PC-9 (cell line): Measurements from ENCODE around the gene MRPL58. TPM values are rescaled to one million over a fixed set of nuclear protein-coding genes. Genes with fewer than 3 reads are reported as not detected.
"Not testable (repeated sequence)": the region's sequence is repeated elsewhere in the genome, so short reads cannot be mapped to it uniquely, and the experiment has no call there.

Experiments
- BruUV-seq: library from RNA; stranded (reverse); fragments of 400-500 nt; replicated peaks from 2 replicates; lab custom pipeline; 2021; lab: Mats Ljungman, UMichigan
- CTCF ChIA-PET: fragments of 300-600 bp; sonication (Branson Sonifier 250); formaldehyde crosslinking; loops from one replicate; lab custom pipeline; 2022; ENCODE audit warnings: antibody characterized with exemption; lab: Charles Lee
- POLR2A ChIA-PET: fragments of 300-600 bp; sonication (Branson Sonifier 250); formaldehyde crosslinking; loops from one replicate; lab custom pipeline; 2022; ENCODE audit warnings: antibody characterized with exemption; ENCODE audit not compliant: unreplicated experiment; lab: Charles Lee
- DNase-seq, 2 experiments: peaks; one replicate each; pipeline versions ENCODE4 v3.0.0 to v3.0.0-alpha.2; 2015 to 2022; ENCODE audit warnings: mixed read lengths in 1 of 2
- H2AFZ ChIP-seq: fragments of 200-600 bp; sonication (generic); 2 replicates; pipeline ENCODE4 v1.8.1; 2017; ENCODE audit warnings: antibody characterized with exemption
- H3F3A ChIP-seq: fragments of 200-600 bp; sonication (generic); 2 replicates; pipeline ENCODE4 v1.8.1; 2017; ENCODE audit warnings: antibody characterized with exemption, mild to moderate bottlenecking, low read depth; ENCODE audit not compliant: insufficient read depth
- H3K27ac ChIP-seq: fragments of 200-600 bp; sonication (generic); 2 replicates; pipeline ENCODE4 v1.6.1; 2016; ENCODE audit warnings: mixed run types
- H3K27me3 ChIP-seq: fragments of 200-600 bp; sonication (generic); 2 replicates; pipeline ENCODE4 v1.6.1; 2016; ENCODE audit warnings: low read depth, mixed run types; ENCODE audit not compliant: insufficient read depth
- H3K36me3 ChIP-seq: fragments of 200-600 bp; sonication (generic); 2 replicates; pipeline ENCODE4 v1.6.1; 2016; ENCODE audit warnings: low read depth, mixed run types
- H3K4me1 ChIP-seq: fragments of 200-600 bp; sonication (generic); replicated peaks from 2 replicates; pipeline ENCODE4 v1.6.1; 2016; ENCODE audit warnings: mixed run types; ENCODE audit not compliant: insufficient read depth
- H3K4me2 ChIP-seq: fragments of 200-600 bp; sonication (generic); 2 replicates; pipeline ENCODE4 v1.6.1; 2017; ENCODE audit warnings: mixed run types
- H3K4me3 ChIP-seq: fragments of 200-600 bp; sonication (generic); 2 replicates; pipeline ENCODE4 v1.6.1; 2016; ENCODE audit warnings: mixed run types
- H3K79me2 ChIP-seq: fragments of 200-600 bp; sonication (generic); 2 replicates; pipeline ENCODE4 v1.6.1; 2017; ENCODE audit warnings: low read depth, mixed run types
- H3K9me2 ChIP-seq: fragments of 200-600 bp; sonication (generic); 2 replicates; pipeline ENCODE4 v1.8.1; 2017; ENCODE audit warnings: mild to moderate bottlenecking; ENCODE audit not compliant: insufficient read depth
- H3K9me3 ChIP-seq: fragments of 200-600 bp; sonication (generic); 2 replicates; pipeline ENCODE4 v1.8.1; 2016; ENCODE audit warnings: low read depth; ENCODE audit not compliant: insufficient read depth
- H4K20me1 ChIP-seq: fragments of 200-600 bp; sonication (generic); 2 replicates; pipeline ENCODE4 v1.8.1; 2017; ENCODE audit not compliant: insufficient read depth
- CTCF ChIP-seq: fragments of 200-600 bp; sonication (generic); conservative IDR thresholded peaks from 2 replicates; pipeline ENCODE4 v1.6.1; 2017; ENCODE audit warnings: mixed run types, antibody characterized with exemption, mild to moderate bottlenecking, moderate library complexity
- EZH2 ChIP-seq: fragments of 200-600 bp; sonication (generic); IDR thresholded peaks from 2 replicates; pipeline ENCODE4 v1.8.0; 2017; ENCODE audit warnings: antibody characterized with exemption, low read depth
- intact Hi-C: fragments of 100-400 bp; cut with micrococcal nuclease; formaldehyde crosslinking; loops from one replicate; pipeline ENCODE4 v1.10.0; 2022; ENCODE audit not compliant: unreplicated experiment
- total RNA-seq: library from RNA; stranded (reverse); gene quantifications from 2 replicates; pipeline ENCODE4 v1.2.3, GENCODE V29; 2021

Gene MRPL58
- total RNA-seq, 1 experiment from 2014 or later: 48.4 TPM

GRCh38 chr17:75039238-75039637 lies 26.8 kb downstream of the MRPL58 start:
- H3K36me3 ChIP-seq: peaks cover 14% of the 10 kb centered on the region
- no peak overlapping the region for H2AFZ ChIP-seq
- TF ChIP-seq CTCF: no peak
- TF ChIP-seq EZH2: no peak
- no peak for DNase-seq
- POLR2A ChIA-PET: no interaction called here
- no peak overlapping the region for H3K27ac ChIP-seq
- H3K4me1 ChIP-seq: peaks cover 15% of the 10 kb centered on the region
- H3K4me2 ChIP-seq: no peak overlapping the region
- no peaks in the 10 kb centered on the region for H3K9me2 ChIP-seq
- no TSS peak for BruUV-seq
- H3K4me3 ChIP-seq: no peak overlapping the region
- H3K9me3 ChIP-seq: no peaks in the 10 kb centered on the region
- no peaks in the 10 kb centered on the region for H3K79me2 ChIP-seq
- CTCF ChIA-PET: no interaction called here
- H4K20me1 ChIP-seq: no peaks in the 10 kb centered on the region
- intact Hi-C loops: loop anchor here (10.0 kb wide), 1 partner anchor 166 kb away; the partner anchor contains the start of gene NUP85
- H3K27me3 ChIP-seq: no peaks in the 10 kb centered on the region
- H3F3A ChIP-seq: peaks cover 39% of the 10 kb centered on the region

- no peaks in the 10 kb centered on the region for H3K9me3 ChIP-seq
- H3K27me3 ChIP-seq: no peaks in the 10 kb centered on the region
- peaks cover 4% of the 10 kb centered on the region; the same call in 1 of the 2 replicates for H4K20me1 ChIP-seq
- BruUV-seq: no TSS peak
- peaks cover 14% of the 10 kb centered on the region for H3K36me3 ChIP-seq
- H2AFZ ChIP-seq: no peak overlapping the region
- no peak overlapping the region for H3K4me2 ChIP-seq
- intact Hi-C loops: no loop called here
- H3K9me2 ChIP-seq: no peaks in the 10 kb centered on the region
- ChIA-PET POLR2A (interaction anchor here (0.6 kb wide), 1 partner anchor 15 kb away, joined by 15 read pairs; no protein-coding TSS in a partner anchor), CTCF (interaction anchor here (0.5 kb wide), 1 partner anchor 126 kb away, joined by 3 read pairs; no protein-coding TSS in a partner anchor)
- H3K27ac ChIP-seq: no peak overlapping the region
- H3F3A ChIP-seq: peaks cover 35% of the 10 kb centered on the region; the same call in 1 of the 2 replicates
- DNase-seq: no peak
- no peak overlapping the region for H3K4me3 ChIP-seq
- TF ChIP-seq EZH2 (no peak), CTCF (no peak)
- peaks cover 19% of the 10 kb centered on the region for H3K79me2 ChIP-seq
- H3K4me1 ChIP-seq: peaks cover 6% of the 10 kb centered on the region; the same call in 1 of the 2 replicates
Observed at GRCh38 chr17:75041656-75042280, 29.3 kb downstream of the MRPL58 start.

- H3F3A ChIP-seq: peaks cover 28% of the 10 kb centered on the region; the same call in 1 of the 2 replicates
- intact Hi-C loops, CTCF ChIA-PET, POLR2A ChIA-PET, H2AFZ ChIP-seq, H4K20me1 ChIP-seq, H3K36me3 ChIP-seq, BruUV-seq, H3K9me3 ChIP-seq, H3K27me3 ChIP-seq, H3K27ac ChIP-seq, H3K4me3 ChIP-seq, DNase-seq, H3K9me2 ChIP-seq, H3K4me2 ChIP-seq: not testable (repeated sequence)
- peaks cover 16% of the 10 kb centered on the region for H3K4me1 ChIP-seq
- peaks cover 34% of the 10 kb centered on the region for H3K79me2 ChIP-seq
Observed at GRCh38 chr17:75043789-75044188, 31.3 kb downstream of the MRPL58 start.
